ENCODE data around the gene BIVM.

DNA sequence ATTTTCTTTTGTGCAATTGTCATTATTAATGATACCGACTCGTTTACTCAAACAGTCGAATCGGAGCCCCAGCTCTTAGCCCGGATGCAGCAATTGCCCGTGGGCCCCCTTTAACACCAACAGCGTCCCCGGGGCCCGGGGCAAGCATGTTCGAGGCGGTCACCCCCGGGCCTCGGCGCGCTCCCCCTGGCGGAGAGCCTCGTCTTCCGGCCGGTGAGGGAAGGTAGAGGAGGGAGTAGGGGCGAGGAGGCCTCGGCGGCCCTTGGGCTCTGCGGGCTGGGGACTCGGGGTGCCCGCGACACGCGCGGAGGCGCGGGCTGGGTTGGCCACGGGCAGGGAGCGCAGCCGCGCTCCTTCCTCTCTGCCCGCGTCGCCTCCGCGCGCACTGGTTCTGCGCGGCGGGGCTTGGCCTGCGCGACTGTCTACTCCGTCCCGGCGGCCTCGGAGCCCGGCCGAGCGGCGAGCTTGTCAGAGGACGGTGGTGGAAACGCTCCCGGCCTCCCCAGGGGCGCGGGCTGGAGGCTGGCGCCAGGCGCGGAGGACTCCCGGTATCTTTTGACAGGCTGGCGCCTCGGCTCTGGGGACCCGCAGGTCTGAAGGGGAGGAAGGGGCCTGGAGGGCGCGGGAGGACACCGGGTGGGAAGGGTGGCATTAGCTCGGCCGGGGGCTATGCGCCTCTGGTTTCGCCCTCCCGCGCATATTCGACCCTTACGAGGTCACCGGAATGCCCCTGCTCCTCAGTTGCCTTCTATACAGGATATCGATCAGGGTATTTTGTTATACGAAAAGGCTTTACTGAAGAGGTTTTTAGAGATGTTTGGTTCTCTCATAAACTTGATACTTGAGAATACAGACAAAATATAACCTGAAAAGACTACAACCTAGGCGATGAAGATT lies 1.5 kb downstream of the BIVM start:
- no peak for TF ChIP-seq POLR2AphosphoS5 (IDR thresholded peaks at IDR 0.05)
- TF ChIP-seq, protein P1, sequence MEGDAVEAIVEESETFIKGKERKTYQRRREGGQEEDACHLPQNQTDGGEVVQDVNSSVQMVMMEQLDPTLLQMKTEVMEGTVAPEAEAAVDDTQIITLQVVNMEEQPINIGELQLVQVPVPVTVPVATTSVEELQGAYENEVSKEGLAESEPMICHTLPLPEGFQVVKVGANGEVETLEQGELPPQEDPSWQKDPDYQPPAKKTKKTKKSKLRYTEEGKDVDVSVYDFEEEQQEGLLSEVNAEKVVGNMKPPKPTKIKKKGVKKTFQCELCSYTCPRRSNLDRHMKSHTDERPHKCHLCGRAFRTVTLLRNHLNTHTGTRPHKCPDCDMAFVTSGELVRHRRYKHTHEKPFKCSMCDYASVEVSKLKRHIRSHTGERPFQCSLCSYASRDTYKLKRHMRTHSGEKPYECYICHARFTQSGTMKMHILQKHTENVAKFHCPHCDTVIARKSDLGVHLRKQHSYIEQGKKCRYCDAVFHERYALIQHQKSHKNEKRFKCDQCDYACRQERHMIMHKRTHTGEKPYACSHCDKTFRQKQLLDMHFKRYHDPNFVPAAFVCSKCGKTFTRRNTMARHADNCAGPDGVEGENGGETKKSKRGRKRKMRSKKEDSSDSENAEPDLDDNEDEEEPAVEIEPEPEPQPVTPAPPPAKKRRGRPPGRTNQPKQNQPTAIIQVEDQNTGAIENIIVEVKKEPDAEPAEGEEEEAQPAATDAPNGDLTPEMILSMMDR (IDR thresholded peaks at IDR 0.05) = peak; percentile 37 to 70 (median 58)
